Caki2 (cell line): ENCODE measurements around the gene EMC8. TPM values are rescaled to one million over a fixed set of nuclear protein-coding genes. Genes with fewer than 3 reads are reported as not detected.
"Not testable (repeated sequence)": the region's sequence is repeated elsewhere in the genome, so short reads cannot be mapped to it uniquely, and the experiment has no call there.

Source experiments
- DNase-seq: peaks from one replicate; pipeline ENCODE4 v3.0.0-alpha.2; 2015; ENCODE audit warnings: low read depth
- in situ Hi-C: cut with HindIII; loops from 2 replicates; pipeline ENCODE4 v1.10.0; 2016; ENCODE audit warnings: low sequenced_read_pairs, low pct_unique_long_range_greater_than_20kb, mixed read lengths
- total RNA-seq: library from RNA; depleted of rRNA; stranded (reverse); fragments of >200 nt; shearing (Covaris generic); gene quantifications from 2 replicates; pipeline ENCODE4 v1.2.3, GENCODE V29; 2014; ENCODE audit warnings: low replicate concordance; rRNA removed

EMC8 gene
- 56.4 and 86.9 TPM in 2 replicates for total RNA-seq

GRCh38 chr16:85799497-85800320 lies at the start of gene EMC8, which contains the start of gene COX4I1:
Gene EMC8 (minus strand): TSS chr16:85799544. CDS start chr16:85799295, 249 bp downstream.
Gene COX4I1 (plus strand): TSS chr16:85799695. CDS start chr16:85801206, 1,511 bp downstream.
- in situ Hi-C loops: no loop called here
- peak; percentile 87 for DNase-seq

GRCh38 chr16:85848986-85849385 lies 49.6 kb upstream of the EMC8 start:
- no peak for DNase-seq
- in situ Hi-C loops: no loop called here

- in situ Hi-C loops: no loop called here
- no peak for DNase-seq
Measured at GRCh38 chr16:85847681-85848601, 48.6 kb upstream of the EMC8 start.

GRCh38 chr16:85847036-85847435 lies 47.7 kb upstream of the EMC8 start:
- in situ Hi-C loops: no loop called here
- DNase-seq: no peak

GRCh38 chr16:85846461-85846860 lies 47.1 kb upstream of the EMC8 start:
- DNase-seq: no peak
- in situ Hi-C loops: no loop called here

- in situ Hi-C loops: no loop called here
- no peak for DNase-seq
Measured at GRCh38 chr16:85845266-85845665, 45.9 kb upstream of the EMC8 start.

- no peak for DNase-seq
- in situ Hi-C loops: no loop called here
Measured at GRCh38 chr16:85844786-85845185, 45.4 kb upstream of the EMC8 start.

- in situ Hi-C loops: no loop called here
Measured at GRCh38 chr16:85844169-85844481, 44.8 kb upstream of the EMC8 start.

GRCh38 chr16:85843471-85844168 lies 44.3 kb upstream of the EMC8 start:
- in situ Hi-C loops: no loop called here
- no peak for DNase-seq

More at GRCh38 chr16:85844169-85844481, 44.8 kb upstream of the EMC8 start:
- DNase-seq: no peak

GRCh38 chr16:85842848-85843247 lies 43.5 kb upstream of the EMC8 start:
- in situ Hi-C loops: no loop called here
- no peak for DNase-seq

GRCh38 chr16:85842435-85842834 lies 43.1 kb upstream of the EMC8 start:
- no peak for DNase-seq
- in situ Hi-C loops: no loop called here

GRCh38 chr16:85840801-85841200 lies 41.5 kb upstream of the EMC8 start:
- in situ Hi-C loops: no loop called here
- no peak for DNase-seq

GRCh38 chr16:85840395-85840794 lies 41.1 kb upstream of the EMC8 start:
- DNase-seq: no peak
- in situ Hi-C loops: no loop called here

GRCh38 chr16:85839681-85840240 lies 40.4 kb upstream of the EMC8 start:
- DNase-seq: no peak
- in situ Hi-C loops: no loop called here

- DNase-seq: no peak
- in situ Hi-C loops: no loop called here
Measured at GRCh38 chr16:85838876-85839585, 39.7 kb upstream of the EMC8 start.

GRCh38 chr16:85838381-85838780 lies 39.0 kb upstream of the EMC8 start:
- DNase-seq: no peak
- in situ Hi-C loops: no loop called here

GRCh38 chr16:85837654-85838053 lies 38.3 kb upstream of the EMC8 start:
- DNase-seq, in situ Hi-C loops: not testable (repeated sequence)
